HG02943 (cell line): ENCODE results near the gene APOC1.
A peak's percentile ranks its signal among the peaks of the same experiment; 100 is the strongest.
"Not testable (repeated sequence)": the region's sequence is repeated elsewhere in the genome, so short reads cannot be mapped to it uniquely, and the experiment has no call there.

ENCODE experiments used
- ATAC-seq: cut with Tn5 transposase; IDR thresholded peaks from one replicate; pipeline ENCODE4 v1.9.1; 2021; ENCODE audit warnings: mild to moderate bottlenecking, low read depth, moderate library complexity; ENCODE audit not compliant: unreplicated experiment

The APOC1 gene

DNA sequence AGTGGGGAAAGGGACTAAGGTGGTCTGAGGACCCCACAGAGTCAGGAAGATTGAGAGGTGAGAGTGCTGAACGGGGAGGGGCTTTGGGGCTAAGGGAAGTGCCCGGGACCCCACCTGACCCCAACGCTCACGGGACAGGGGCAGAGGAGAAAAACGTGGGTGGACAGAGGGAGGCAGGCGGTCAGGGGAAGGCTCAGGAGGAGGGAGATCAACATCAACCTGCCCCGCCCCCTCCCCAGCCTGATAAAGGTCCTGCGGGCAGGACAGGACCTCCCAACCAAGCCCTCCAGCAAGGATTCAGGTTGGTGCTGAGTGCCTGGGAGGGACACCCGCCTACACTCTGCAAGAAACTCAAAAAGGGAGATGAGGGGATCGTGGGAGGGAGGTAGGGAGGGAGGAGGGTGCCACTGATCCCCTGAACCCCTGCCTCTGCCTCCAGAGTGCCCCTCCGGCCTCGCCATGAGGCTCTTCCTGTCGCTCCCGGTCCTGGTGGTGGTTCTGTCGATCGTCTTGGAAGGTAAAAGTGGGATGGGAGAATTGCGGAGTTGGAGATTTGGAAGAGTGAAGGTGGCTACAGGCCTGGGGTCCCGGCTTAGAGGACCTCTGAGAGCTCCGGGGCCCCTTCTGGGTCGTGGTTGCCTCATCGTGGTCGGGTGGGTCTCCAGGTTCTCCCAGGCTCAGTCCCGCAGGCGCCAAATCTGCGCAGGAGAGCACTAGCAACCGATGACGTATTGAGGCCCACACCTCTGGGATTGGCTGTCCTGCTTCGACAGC, at the start of gene APOC1:
APOC1 (plus strand) TSS at position 176 of the 774 bp plus-strand sequence; CDS start at position 460, 284 bp downstream.
- ATAC-seq = peak; percentile 83

DNA sequence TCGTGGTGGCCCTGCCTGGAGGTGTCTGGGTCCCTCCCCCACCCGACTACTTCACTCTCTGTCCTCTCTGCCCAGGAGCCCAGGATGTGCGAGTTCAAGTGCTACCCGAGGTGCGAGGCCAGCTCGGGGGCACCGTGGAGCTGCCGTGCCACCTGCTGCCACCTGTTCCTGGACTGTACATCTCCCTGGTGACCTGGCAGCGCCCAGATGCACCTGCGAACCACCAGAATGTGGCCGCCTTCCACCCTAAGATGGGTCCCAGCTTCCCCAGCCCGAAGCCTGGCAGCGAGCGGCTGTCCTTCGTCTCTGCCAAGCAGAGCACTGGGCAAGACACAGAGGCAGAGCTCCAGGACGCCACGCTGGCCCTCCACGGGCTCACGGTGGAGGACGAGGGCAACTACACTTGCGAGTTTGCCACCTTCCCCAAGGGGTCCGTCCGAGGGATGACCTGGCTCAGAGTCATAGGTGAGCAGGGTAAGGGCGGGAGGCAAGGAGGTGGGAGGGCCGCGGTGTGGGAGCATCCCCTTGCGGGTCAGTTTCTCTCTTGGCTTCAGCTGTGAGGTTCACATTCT, 49.1 kb upstream of the APOC1 start:
- ATAC-seq = no peak

DNA sequence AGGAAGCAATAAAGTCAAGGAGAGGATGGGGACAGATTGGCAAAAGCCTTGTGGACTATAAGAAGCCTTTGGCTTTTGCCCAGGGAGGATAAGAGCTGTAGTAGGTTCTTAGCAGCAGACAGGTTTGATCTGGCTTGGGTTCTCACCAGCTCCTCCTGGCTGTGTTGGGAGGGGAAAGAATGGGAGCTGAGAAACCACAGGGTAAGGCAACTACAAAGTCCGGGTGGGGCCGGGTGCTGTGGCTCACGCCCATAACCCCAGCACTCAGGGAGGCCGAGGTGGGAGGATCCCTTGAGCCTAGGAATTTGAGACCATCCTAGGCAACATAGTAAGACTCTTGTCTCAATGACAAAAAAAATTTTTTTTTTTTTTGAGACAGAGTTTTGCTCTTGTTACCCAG, 47.7 kb upstream of the APOC1 start:
- ATAC-seq = no peak

DNA sequence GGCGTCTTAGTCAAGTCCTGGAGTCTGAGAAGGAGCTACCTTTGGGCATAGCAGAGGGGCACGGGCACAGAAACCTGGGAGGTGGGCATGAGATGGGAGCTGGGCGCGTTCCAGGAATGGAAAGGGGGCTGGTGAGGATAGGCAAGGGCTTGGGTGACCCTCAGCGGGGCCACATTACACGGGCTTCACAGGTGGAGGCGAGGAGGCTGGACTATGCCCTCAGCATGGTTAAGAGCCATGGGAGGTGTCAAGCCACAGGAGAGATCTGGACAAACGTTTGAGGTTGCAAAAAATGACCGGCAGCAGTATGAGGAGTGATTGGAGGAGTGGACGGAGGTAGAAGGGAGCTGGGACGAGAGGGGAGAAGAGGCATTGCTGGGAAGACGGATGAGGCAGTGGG, 46.8 kb upstream of the APOC1 start:
- no peak for ATAC-seq

DNA sequence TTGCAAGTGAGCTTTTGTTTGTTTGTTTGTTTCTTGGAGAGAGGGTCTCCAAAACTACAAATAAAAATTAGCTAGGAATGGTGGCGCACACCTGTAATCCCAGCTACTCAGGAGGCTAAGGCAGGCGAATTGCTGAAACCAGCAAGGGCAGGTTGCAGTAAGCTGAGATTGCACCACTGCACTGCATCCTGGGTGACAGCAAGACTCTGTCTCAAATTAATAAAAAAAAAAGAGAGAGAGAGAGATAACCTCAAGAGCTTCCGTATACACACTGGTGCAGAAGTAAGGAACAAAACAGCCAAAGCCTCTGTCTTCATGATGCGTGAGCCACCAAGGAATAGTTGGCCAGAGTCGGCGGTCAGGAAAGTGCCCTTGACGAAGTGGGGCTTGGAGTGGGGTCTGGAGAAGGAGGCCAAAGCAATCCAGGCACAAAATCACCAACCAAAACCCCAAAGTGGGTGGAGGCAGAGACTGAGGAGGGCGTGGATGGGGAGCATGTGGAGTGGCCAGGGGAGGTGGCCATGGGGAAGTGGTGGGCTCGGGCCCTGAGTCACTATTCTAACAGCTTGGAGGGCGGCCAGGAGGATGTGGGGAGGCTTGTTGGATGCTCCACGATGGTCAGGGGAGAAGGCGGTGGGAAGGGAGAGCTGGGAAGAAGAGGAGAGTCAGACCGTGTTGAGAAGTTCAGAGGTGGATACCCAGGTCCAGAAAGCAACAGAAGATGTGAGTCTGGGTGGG, 44.5 kb upstream of the APOC1 start:
- ATAC-seq = no peak

DNA sequence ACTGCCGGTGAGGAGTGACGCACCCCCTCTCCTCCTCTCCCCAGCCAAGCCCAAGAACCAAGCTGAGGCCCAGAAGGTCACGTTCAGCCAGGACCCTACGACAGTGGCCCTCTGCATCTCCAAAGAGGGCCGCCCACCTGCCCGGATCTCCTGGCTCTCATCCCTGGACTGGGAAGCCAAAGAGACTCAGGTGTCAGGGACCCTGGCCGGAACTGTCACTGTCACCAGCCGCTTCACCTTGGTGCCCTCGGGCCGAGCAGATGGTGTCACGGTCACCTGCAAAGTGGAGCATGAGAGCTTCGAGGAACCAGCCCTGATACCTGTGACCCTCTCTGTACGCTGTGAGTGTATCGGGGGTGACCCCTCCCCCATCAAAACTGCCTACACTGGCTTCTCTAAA, 42.6 kb upstream of the APOC1 start:
- ATAC-seq = no peak

DNA sequence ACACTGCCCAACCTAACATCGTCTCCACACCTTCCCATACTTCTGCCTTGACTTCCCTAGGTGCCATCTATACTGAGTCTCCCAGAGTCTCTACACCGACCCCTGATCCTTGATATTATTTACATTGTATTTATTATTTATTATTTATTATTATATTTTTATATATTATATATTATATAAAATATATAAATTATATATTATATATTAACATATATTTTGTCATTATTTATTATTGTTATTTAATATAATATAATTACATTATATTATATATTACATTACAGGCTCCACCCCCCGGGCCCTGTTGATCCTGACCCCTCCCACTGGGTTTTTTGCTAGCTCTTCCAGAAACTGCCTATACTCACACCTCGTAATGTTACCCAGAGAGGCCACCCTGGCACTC, 41.7 kb upstream of the APOC1 start:
- no peak for ATAC-seq

DNA sequence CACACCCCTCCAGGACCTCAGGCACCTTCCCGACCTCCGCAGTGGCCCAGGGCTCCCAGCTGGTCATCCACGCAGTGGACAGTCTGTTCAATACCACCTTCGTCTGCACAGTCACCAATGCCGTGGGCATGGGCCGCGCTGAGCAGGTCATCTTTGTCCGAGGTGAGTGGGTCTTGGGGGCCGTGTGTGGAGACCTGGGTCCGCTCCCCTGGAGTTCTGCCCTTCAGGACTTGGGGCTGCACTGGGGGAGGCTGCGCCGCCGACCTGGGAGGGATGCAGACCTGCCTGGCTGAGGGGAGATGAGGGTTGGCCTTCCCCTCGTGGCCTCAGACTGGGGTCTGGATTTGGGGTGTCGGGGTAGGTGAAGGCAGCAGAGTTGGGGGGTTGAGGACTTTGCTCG, 40.1 kb upstream of the APOC1 start:
- no peak for ATAC-seq

DNA sequence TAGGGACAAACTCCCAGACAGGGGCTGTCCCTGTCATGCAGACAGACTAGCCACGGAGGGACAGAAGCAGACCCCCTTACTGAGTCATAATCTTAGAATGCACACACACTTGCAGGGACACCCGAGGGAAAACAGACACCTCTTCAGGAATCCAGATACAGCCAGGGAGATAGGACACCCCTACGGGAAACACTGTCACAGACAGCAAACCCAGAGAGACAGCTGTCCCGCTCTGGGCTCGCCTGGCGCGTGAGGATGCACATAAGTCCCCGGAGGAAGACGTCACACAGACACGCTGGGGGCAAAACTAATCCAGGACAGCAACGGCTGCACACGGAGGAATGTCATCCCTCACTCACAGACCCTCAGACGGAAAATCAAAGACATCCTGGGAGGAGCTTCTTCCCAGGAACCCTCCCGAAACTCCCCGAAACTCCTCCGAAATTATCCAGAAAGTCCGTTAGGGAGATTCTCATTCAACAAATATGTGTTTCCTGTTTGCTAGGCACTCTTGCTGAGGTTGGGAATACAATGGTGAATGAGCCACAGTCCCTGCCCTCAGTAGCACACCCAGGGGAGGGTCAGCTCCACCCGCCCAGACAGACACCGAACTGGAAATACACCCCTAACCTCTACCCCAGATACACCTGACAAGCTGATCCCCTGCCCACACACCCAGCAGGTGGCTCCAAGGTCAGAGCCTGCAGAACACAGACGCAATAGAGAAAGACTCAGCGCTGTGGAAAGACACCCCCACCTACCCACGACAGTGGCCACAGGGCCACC, 38.5 kb upstream of the APOC1 start:
- no peak for ATAC-seq

DNA sequence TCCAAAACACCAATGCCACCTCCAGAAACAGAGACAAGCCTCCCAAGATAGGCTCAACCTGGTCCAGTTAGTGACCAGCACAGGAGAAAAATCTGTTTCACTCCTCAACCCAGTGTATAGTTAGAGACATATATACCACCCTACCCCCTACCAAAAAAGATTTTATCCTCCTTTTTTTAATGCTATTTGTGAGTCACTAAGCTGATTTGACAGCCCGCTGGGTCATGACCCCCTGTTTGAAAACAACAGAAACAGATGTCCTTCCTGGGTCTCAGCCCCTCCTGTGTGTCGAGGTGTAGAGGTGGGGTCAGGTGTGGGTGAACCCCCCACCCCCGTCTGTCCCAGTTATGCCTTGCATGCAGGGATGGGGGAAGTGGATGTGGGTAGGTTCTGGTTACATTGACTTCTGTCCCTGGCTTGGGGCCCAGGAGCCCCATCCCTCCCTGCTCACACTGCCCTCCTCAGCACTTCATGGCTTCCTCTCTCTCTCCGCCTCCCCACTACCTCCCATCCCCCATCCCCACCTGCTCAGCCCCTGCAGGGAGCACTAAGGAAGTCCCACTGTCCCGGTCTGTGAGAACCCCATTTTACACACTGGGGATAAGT, 37.4 kb upstream of the APOC1 start:
- ATAC-seq = no peak

DNA sequence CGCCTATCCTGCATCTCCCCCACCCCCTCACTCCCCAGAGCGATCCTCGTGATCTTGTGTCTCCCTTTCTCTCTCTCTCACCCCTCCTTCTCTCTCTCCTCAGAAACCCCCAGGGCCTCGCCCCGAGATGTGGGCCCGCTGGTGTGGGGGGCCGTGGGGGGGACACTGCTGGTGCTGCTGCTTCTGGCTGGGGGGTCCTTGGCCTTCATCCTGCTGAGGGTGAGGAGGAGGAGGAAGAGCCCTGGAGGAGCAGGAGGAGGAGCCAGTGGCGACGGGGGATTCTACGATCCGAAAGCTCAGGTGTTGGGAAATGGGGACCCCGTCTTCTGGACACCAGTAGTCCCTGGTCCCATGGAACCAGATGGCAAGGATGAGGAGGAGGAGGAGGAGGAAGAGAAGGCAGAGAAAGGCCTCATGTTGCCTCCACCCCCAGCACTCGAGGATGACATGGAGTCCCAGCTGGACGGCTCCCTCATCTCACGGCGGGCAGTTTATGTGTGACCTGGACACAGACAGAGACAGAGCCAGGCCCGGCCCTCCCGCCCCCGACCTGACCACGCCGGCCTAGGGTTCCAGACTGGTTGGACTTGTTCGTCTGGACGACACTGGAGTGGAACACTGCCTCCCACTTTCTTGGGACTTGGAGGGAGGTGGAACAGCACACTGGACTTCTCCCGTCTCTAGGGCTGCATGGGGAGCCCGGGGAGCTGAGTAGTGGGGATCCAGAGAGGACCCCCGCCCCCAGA, 36.1 kb upstream of the APOC1 start:
- no peak for ATAC-seq

DNA sequence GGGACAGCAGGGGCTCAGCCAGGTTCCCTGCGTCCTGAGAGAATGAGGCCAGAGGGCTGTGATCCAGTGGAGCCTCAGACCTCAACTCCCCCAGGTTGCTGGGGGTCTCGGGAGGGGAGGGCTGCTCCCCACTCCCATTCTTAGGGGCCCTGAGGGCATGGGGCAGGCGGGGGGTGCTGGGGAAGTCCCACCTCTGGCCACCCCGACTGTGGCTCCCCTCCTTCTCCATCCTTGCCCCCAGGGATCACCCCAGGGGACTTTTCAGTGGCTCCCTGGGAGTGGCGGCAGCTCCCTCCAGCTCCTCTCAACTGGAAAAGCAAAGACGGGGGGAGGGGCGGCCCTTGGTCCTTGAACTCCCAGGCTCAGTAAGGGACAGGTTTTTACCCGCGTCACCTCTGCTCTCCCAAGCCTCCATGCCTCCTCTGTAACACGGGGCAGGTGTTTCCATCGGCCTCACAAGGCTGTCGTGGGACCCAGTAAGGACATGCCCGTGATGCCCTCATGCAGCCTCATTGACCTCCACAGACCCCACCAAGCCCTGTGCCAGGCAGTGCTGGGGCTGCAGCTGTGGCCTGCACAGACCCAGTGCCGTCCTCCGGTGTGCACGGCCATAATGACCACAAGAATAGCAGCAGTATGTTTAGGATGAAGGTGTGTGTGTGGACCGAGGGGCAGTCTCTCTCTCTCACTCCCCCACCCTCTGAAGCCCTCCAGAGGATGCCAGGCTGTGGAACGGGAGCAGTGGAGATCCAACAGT, 34.9 kb upstream of the APOC1 start:
- no peak for ATAC-seq

DNA sequence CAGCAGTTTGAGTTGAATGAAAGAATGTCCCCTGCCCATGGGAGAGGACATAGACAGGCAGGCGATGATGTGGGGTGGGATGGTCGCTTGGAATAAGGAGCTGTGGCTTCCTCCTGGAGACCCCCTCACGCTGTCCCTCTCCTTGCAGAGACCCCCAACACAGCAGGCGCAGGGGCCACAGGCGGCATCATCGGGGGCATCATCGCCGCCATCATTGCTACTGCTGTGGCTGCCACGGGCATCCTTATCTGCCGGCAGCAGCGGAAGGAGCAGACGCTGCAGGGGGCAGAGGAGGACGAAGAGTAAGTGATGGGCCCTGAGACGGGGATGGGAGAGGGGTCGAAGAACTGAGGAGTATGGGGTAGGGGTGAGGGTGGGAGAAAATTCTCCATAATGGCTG, 32.3 kb upstream of the APOC1 start:
- ATAC-seq = no peak

DNA sequence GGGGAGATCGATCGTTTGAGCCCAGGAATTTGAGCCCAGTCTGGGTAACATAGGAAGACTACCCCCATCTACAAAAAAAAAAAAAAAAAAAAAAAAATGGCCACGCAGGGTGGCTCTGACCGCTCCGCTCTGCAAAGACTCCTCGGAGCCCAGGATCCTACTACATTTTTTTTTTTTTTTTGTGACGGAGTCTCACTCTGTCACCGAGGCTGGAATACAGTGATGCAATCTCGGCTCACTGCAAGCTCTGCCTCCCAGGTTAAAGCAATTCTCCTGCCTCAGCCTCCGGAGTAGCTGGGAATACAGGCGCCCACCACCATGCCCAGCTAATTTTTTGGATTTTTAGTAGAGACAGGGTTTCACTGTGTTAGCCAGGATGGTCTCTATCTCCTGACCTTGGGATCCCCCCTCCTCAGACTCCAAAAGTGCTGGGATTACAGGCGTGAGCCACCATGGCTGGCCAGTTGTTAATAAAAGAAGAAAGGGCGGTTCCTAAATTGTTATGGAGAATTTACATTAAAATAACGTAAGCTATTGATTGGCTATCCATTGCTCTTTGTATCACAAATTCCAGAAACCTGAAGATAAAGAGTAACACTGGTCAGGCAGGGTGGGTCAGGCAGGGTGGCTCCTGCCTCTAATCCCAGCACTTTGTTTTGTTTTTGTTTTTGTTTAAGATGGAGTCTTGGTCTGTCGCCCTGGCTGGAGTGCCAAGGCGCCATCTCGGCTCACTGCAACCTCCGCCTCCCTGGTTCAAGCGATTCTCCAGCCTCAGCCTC, 31.6 kb upstream of the APOC1 start:
- ATAC-seq = not testable (repeated sequence)

DNA sequence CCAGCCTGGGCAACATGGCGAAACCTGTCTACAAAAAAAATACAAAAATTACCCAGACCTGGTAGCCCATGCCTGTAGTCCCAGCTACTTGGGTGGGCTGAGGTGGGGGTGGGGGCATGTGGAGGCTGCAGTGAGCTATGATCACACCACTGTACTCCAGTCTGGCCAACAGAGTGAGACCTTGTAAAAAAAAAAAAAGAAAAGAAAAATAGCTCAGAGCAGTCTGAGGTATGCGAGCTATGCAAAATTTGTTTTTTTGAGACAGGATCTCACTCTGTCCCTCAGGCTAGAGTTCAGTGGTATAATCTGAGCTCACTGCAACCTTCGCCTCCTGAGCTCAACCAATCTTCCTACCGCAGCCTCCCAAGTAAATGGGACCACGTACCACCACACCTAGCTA, 30.5 kb upstream of the APOC1 start:
- ATAC-seq = no peak

DNA sequence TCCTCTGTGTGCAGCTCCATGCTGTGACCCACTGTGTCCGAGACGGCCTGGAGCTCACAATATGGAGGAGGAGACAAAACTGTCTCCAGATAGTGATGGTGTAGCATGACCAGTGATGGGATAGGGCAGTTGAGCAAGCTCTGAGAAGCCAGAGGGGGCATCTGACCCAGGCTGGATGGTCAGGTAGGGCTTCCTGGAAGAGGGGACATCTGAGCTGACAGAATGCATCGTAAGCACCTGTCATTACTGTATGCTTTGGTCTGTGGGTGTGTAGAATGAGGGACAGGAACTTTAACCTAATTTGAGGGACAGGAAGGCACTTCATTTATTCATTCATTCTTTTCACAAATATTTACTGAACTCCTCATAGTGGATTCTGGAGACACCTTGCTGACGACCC, 29.8 kb upstream of the APOC1 start:
- no peak for ATAC-seq

DNA sequence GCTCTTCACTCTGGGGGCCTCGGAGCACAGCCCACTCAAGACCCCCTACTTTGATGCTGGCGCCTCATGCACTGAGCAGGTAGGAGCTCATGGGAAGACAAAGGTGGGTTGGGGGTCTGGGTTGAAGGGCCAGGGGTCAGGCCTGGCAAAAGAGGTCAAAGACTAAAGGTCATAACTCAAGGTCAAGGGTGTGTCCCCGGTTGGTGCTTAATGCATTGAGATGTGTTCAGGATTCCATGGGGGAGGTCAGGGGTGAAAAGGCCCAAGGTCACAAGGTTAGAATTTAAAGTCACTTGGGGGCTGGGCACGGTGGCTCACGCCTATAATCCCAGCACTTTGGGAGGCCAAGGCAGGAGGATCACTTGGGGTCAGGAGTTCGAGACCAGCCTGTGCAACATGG, 28.3 kb upstream of the APOC1 start:
- no peak for ATAC-seq

DNA sequence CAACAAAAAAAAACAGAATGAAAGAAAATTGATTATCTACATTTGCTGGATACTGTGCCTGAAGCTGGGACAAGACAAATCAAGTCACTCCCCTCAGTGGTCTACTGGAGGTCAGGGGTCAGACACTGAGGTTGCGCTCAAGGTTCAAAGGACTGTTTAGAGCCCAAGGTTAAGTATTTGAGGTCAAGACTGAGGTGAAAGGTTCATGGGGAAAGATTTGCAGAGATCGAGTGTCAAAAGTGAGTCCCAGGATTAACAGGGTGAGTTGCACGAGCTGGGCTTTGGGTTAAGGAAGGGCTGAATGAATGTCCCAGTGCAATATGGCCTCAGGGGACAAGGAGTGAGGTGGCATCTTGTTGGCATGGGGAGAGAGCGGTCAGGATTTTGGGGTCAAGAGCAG, 26.8 kb upstream of the APOC1 start:
- ATAC-seq = no peak
